CD4-positive, CD25-positive, alpha-beta regulatory T cell (primary cell): Measurements from ENCODE around the gene RAB4A. TPM values are rescaled to one million over a fixed set of nuclear protein-coding genes. Genes with fewer than 3 reads are reported as not detected.

Experiments used
- polyA plus RNA-seq, 4 donors: library from polyadenylated mRNA; unstranded; fragments of 300-500 nt; fragmentation: Illumina TruSeq; gene quantifications; one replicate each; pipeline ENCODE4 v1.2.3, GENCODE V29; 2021
- total RNA-seq: library from RNA; stranded (reverse); gene quantifications from one replicate; pipeline ENCODE4 v1.2.3, GENCODE V29; 2022

Gene RAB4A
- total and polyA plus RNA-seq, 5 donors from 2014 or later, result 23.2 to 33.4 (median 24.6) TPM

Other genes with a start within 250 kb of the RAB4A start
- gene CCSAP, start 71.9 kb downstream of the RAB4A start, total RNA-seq, result 8.9 TPM
- gene CCSAP, start 71.9 kb downstream of the RAB4A start, polyA plus RNA-seq, result 1 to 10 TPM; 1.5 to 3.3 (median 2.3) TPM
- gene ACTA1, start 163.0 kb downstream of the RAB4A start, total RNA-seq, result not detected
- gene ACTA1, start 163.0 kb downstream of the RAB4A start, polyA plus RNA-seq, result not detected
- 33.1 TPM for gene NUP133, start 237.2 kb downstream of the RAB4A start, total RNA-seq
- 10 to 100 TPM; 12.2 to 20.9 (median 15.5) TPM for gene NUP133, start 237.2 kb downstream of the RAB4A start, polyA plus RNA-seq